Measurements from ENCODE around the gene ERC2.

GRCh38 chr3:56488812-56489600 lies 20.7 kb upstream of the ERC2 start:
- TF ChIP-seq HOXB13 (CRISPR knock-in tag; IDR thresholded peaks at IDR 0.05; ENCODE audit: low read depth) (no peak), MYC (IDR thresholded peaks at IDR 0.05; ENCODE audit: borderline replicate concordance, low read length) (no peak), POLR2A (IDR thresholded peaks at IDR 0.05; ENCODE audit: low read length) (no peak), CHD2 (IDR thresholded peaks at IDR 0.05; ENCODE audit: low read length, partially characterized antibody) (no peak), KDM5A (IDR thresholded peaks at IDR 0.05) (no peak), HMGXB4 (CRISPR knock-in tag; IDR thresholded peaks at IDR 0.05; ENCODE audit: borderline replicate concordance) (no peak), CTCF (IDR thresholded peaks at IDR 0.05) (no peak), MAX (IDR thresholded peaks at IDR 0.05) (no peak)
